ENCODE data around the gene RCE1. TPM values are rescaled to one million over a fixed set of nuclear protein-coding genes. Genes with fewer than 3 reads are reported as not detected.
A peak's percentile ranks its signal among the peaks of the same experiment; 100 is the strongest.

The RCE1 gene
- total RNA-seq, 1 experiment from 2014 or later: 52.5 TPM

GRCh38 chr11:66845143-66845875 lies 2.1 kb downstream of the RCE1 start:
- peaks cover 10% of the 10 kb centered on the region; the same call in 1 of the 2 replicates for H3K79me2 ChIP-seq (ENCODE audit: insufficient read depth, low read length)
- H2BK12ac ChIP-seq (ENCODE audit: insufficient read length, low read depth, low read length): no peak overlapping the region
- no peak overlapping the region for H3K27ac ChIP-seq (ENCODE audit: insufficient read length, low read depth, low read length)
- DNase-seq: no peak
- no peak overlapping the region for H2BK120ac ChIP-seq (ENCODE audit: low read depth, low read length, poor library complexity, severe bottlenecking)
- no peak overlapping the region for H4K91ac ChIP-seq (ENCODE audit: insufficient read length, low read depth, low read length)
- H3K27me3 ChIP-seq (ENCODE audit: insufficient read depth, low read length): no peaks in the 10 kb centered on the region
- Mint-ChIP-seq H3K27me3 (ENCODE audit: low read depth) (peaks cover 2% of the 10 kb centered on the region; the same call in 1 of the 2 replicates), H3K27ac (no peak overlapping the region), H3K4me3 (peak overlapping the region; percentile 90 to 91), H3K36me3 (ENCODE audit: insufficient read depth in 1 of 3, low read depth in 3 of 3) (peaks cover 13 to 52% (median 40%) of the 10 kb centered on the region in 3 experiments), H3K9me3 (no peaks in the 10 kb centered on the region), H3K4me1 (peaks cover 14 to 16% of the 10 kb centered on the region in 2 experiments)
- no peak overlapping the region for H4K5ac ChIP-seq (ENCODE audit: insufficient read length, low read depth, low read length)
- H2BK5ac ChIP-seq (ENCODE audit: insufficient read length, low read length): no peak overlapping the region
- H3K56ac ChIP-seq (ENCODE audit: insufficient read length, low read depth, low read length): no peak overlapping the region
- no peaks in the 10 kb centered on the region for H3K4me1 ChIP-seq (ENCODE audit: insufficient read depth, low read length)
- no peak overlapping the region for H2AFZ ChIP-seq (ENCODE audit: low read length)
- no peak for TF ChIP-seq CTCF (conservative IDR thresholded peaks at IDR 0.05)
- H3K9me3 ChIP-seq (ENCODE audit: control insufficient read depth, low read depth, low read length): no peaks in the 10 kb centered on the region
- WGBS (ENCODE audit: extremely low coverage, insufficient read length, low lambda C conversion rate): no CpG with 5 or more reads among the region's 15 CpGs
- no peak overlapping the region for H3K4me2 ChIP-seq (ENCODE audit: insufficient read depth, insufficient read length, low read length)
- H4K20me1 ChIP-seq (ENCODE audit: control insufficient read depth, insufficient read depth, insufficient read length): no peaks in the 10 kb centered on the region
- H3K23ac ChIP-seq (ENCODE audit: insufficient read length, low read depth, low read length): no peak overlapping the region
- H3K18ac ChIP-seq (ENCODE audit: insufficient read length, low read depth, low read length): no peak overlapping the region
- no peak overlapping the region for H2BK15ac ChIP-seq (ENCODE audit: low read depth, low read length)
- H2AK5ac ChIP-seq (ENCODE audit: insufficient read length, low read length): no peak overlapping the region
- no peak overlapping the region for H3T11ph ChIP-seq (ENCODE audit: low read length)
- H4K8ac ChIP-seq (replicated peaks; ENCODE audit: insufficient read length, low read depth, low read length): no peak overlapping the region
- peaks cover 7% of the 10 kb centered on the region for H3K79me1 ChIP-seq (ENCODE audit: insufficient read depth, low read depth, low read length, poor library complexity, severe bottlenecking)
- H3K23me2 ChIP-seq (ENCODE audit: insufficient read length, low read depth, low read length, poor library complexity, severe bottlenecking): peaks cover 5% of the 10 kb centered on the region
- no peak overlapping the region for H3K4ac ChIP-seq (ENCODE audit: low read depth, low read length)
- no peak overlapping the region for H3K14ac ChIP-seq (ENCODE audit: insufficient read depth, low read length)
- H3K9ac ChIP-seq (ENCODE audit: extremely low read depth, insufficient read length, low read length): no peak overlapping the region
- H2BK20ac ChIP-seq (ENCODE audit: low read depth, low read length, poor library complexity, severe bottlenecking): no peak overlapping the region
